K562 (cell line): ENCODE results near the gene NEK4. TPM values are rescaled to one million over a fixed set of nuclear protein-coding genes. Genes with fewer than 3 reads are reported as not detected.

Experiments used
- ATAC-seq: fragments of 200-7000 bp; cut with Tn5 transposase; 3 replicates; pipeline ENCODE4 v1.9.1; 2020; ENCODE audit warnings: moderate library complexity
- BruUV-seq: library from RNA; stranded (reverse); fragments of 400-500 nt; replicated peaks from 2 replicates; lab custom pipeline; 2021; lab: Mats Ljungman, UMichigan
- CTCF ChIA-PET: fragments of 300-600 bp; formaldehyde crosslinking; extraction: SDS; loops from one replicate; lab custom pipeline; 2021; ENCODE audit warnings: low intra/inter-chr PET ratio; lab: Yijun Ruan, JAX
- POLR2A ChIA-PET: fragments of 300-600, 350-650 bp; sonication (Branson Sonifier 250); formaldehyde crosslinking; extraction: SDS; loops from one replicate; lab custom pipeline; 2021; ENCODE audit warnings: antibody characterized with exemption, inconsistent platforms; lab: Yijun Ruan, JAX
- DNase-seq, 4 experiments: peaks; one replicate each; pipeline versions ENCODE4 v3.0.0 to v3.0.0-alpha.2; 2011 to 2018; ENCODE audit warnings: low spot score in 3 of 4, mixed read lengths in 3 of 4; ENCODE audit errors: extremely low read depth in 1 of 4
- FAIRE-seq: peaks from 2 replicates; lab custom pipeline; 2011; peaks lifted over from hg19 to GRCh38; lab: Jason Lieb, UNC
- H2AFZ ChIP-seq: 2 replicates; pipeline ENCODE4 v1.6.0; 2011; ENCODE audit warnings: low read depth, low read length, control low read depth, inconsistent platforms
- H3K27ac ChIP-seq: fragments of 200-600 bp; 3 replicates; pipeline ENCODE4 v1.8.0; 2011; ENCODE audit warnings: low read depth, mild to moderate bottlenecking, control low read depth, inconsistent platforms, low read length, moderate library complexity, mixed read lengths; ENCODE audit errors: extremely low read depth
- H3K27me3 ChIP-seq, 2 experiments: fragments of 300-600 bp in 1 of 2; 2 replicates in 1 of 2; 3 replicates in 1 of 2; pipeline versions ENCODE4 v1.6.0 to v1.8.0; 2011; ENCODE audit warnings: inconsistent platforms in 2 of 2, low read length in 2 of 2, mild to moderate bottlenecking in 1 of 2, mixed read lengths in 1 of 2, moderate library complexity in 1 of 2; ENCODE audit not compliant: control insufficient read depth in 2 of 2, insufficient read depth in 2 of 2
- H3K36me3 ChIP-seq: fragments of 300-600 bp; 3 replicates; pipeline ENCODE4 v1.8.0; 2011; ENCODE audit warnings: mild to moderate bottlenecking, low read length, inconsistent platforms; ENCODE audit not compliant: control insufficient read depth, insufficient read depth
- H3K4me1 ChIP-seq, 2 experiments: fragments of 200-600 bp in 1 of 2; replicated peaks in 1 of 2; 2 replicates in 1 of 2; 3 replicates in 1 of 2; pipeline versions ENCODE4 v1.5.1 to v1.8.0; 2011; ENCODE audit warnings: inconsistent platforms in 2 of 2, low read length in 2 of 2, mild to moderate bottlenecking in 1 of 2, mixed read lengths in 1 of 2, moderate library complexity in 1 of 2; ENCODE audit not compliant: control insufficient read depth in 2 of 2, insufficient read depth in 2 of 2
- H3K4me2 ChIP-seq: 2 replicates; pipeline ENCODE4 v1.6.1; 2011; ENCODE audit warnings: low read length, control low read depth, inconsistent platforms, mixed read lengths; ENCODE audit not compliant: insufficient read depth
- H3K4me3 ChIP-seq: fragments of 200-600 bp; sonication (generic), shearing (Covaris generic); 2 replicates; pipeline ENCODE4 v1.5.1; 2016; ENCODE audit warnings: control low read depth, inconsistent platforms
- H3K79me2 ChIP-seq: fragments of 200-600 bp; 3 replicates; pipeline ENCODE4 v1.8.0; 2011; ENCODE audit warnings: low read length, inconsistent platforms; ENCODE audit not compliant: control insufficient read depth, insufficient read depth
- H3K9ac ChIP-seq, 2 experiments: 2 replicates each; pipeline versions ENCODE4 v1.6.0 to v1.6.1; 2011; ENCODE audit warnings: low read depth in 2 of 2, low read length in 2 of 2, control low read depth in 1 of 2, inconsistent platforms in 1 of 2, mild to moderate bottlenecking in 1 of 2, mixed read lengths in 1 of 2; ENCODE audit not compliant: insufficient read depth in 1 of 2
- H3K9me1 ChIP-seq: one replicate; pipeline ENCODE4 v1.6.0; 2011; ENCODE audit warnings: inconsistent platforms, mild to moderate bottlenecking, low read length, moderate library complexity; ENCODE audit not compliant: control insufficient read depth, insufficient read depth
- H3K9me3 ChIP-seq: replicated peaks from 2 replicates; pipeline ENCODE4 v1.5.1; 2011; ENCODE audit warnings: low read depth, low read length, inconsistent platforms; ENCODE audit not compliant: control insufficient read depth, insufficient read depth
- H4K20me1 ChIP-seq: replicated peaks from 2 replicates; pipeline ENCODE4 v1.6.1; 2011; ENCODE audit warnings: low read length, inconsistent platforms, mixed read lengths; ENCODE audit not compliant: control insufficient read depth, insufficient read depth
- PYGO2 ChIP-seq: fragments of 450-650 bp; IDR thresholded peaks from 2 replicates; pipeline ENCODE4 v1.6.1; 2016; ENCODE audit warnings: mild to moderate bottlenecking, missing genetic modification characterization, moderate library complexity, missing compliant biosample characterization
- in situ Hi-C: fragments of 300-500 bp; cut with MboI; formaldehyde crosslinking; loops from 4 replicates; pipeline ENCODE4 v1.15.0; 2018; ENCODE audit warnings: inconsistent platforms, mixed read lengths
- intact Hi-C: fragments of 100-400 bp; cut with micrococcal nuclease; formaldehyde crosslinking; loops from 2 replicates; pipeline ENCODE4 v1.14.2; 2022
- polyA plus RNA-seq, 8 experiments: library from polyadenylated mRNA; depleted of rRNA in 4 of 8; stranded (reverse) in 5 of 8; unstranded in 3 of 8; fragments of >200 nt; fragmentation: Nextera tagmentation in 2 of 8; fragmentation: Illumina TruSeq in 1 of 8; extraction: Ambion mirVana in 2 of 8; extraction: Trizol in 1 of 8; gene quantifications; 2 replicates each; pipeline versions ENCODE4 v1.2.1 to v1.2.3, GENCODE V29; 2011 to 2014; ENCODE audit warnings: inconsistent platforms in 1 of 8, missing spikeins in 1 of 8
- total RNA-seq, 7 experiments: library from RNA; depleted of rRNA in 6 of 7; stranded (reverse); fragments of >200 nt in 6 of 7; fragmentation: Illumina TruSeq in 2 of 7; extraction: Trizol in 2 of 7; gene quantifications; 2 replicates each; pipeline versions ENCODE4 v1.2.1 to v1.2.3, GENCODE V29; 2011 to 2021; ENCODE audit warnings: low replicate concordance in 1 of 7
- TF ChIP-seq, protein P1 (sequence below): fragments of 450-650 bp; IDR thresholded peaks from 2 replicates; pipeline ENCODE4 v1.6.1; 2018; ENCODE audit not compliant: partially characterized antibody

Gene NEK4
- total and polyA plus RNA-seq, 9 of the 15 experiments (the other 6 are each of a cell fraction or from before 2014, with no cell fraction given): 5.8 to 23.1 (median 16.6) TPM

GRCh38 chr3:52693071-52693470 is 77.7 kb downstream of the NEK4 start:
- H3K79me2 ChIP-seq: peaks cover 23% of the 10 kb centered on the region
- no peak overlapping the region for H3K27ac ChIP-seq
- no peak for FAIRE-seq
- H3K4me1 ChIP-seq: peaks cover 0 to 14% of the 10 kb centered on the region in 2 experiments; a peak in 2 of 5 replicates
- in situ Hi-C loops: no loop called here
- no peak overlapping the region for H3K4me3 ChIP-seq
- intact Hi-C loops: no loop called here
- H3K27me3 ChIP-seq: no peaks in the 10 kb centered on the region
- no peak overlapping the region for H3K4me2 ChIP-seq
- CTCF ChIA-PET: no interaction called here
- H3K36me3 ChIP-seq: peaks cover 95% of the 10 kb centered on the region
- TF ChIP-seq, protein P1, sequence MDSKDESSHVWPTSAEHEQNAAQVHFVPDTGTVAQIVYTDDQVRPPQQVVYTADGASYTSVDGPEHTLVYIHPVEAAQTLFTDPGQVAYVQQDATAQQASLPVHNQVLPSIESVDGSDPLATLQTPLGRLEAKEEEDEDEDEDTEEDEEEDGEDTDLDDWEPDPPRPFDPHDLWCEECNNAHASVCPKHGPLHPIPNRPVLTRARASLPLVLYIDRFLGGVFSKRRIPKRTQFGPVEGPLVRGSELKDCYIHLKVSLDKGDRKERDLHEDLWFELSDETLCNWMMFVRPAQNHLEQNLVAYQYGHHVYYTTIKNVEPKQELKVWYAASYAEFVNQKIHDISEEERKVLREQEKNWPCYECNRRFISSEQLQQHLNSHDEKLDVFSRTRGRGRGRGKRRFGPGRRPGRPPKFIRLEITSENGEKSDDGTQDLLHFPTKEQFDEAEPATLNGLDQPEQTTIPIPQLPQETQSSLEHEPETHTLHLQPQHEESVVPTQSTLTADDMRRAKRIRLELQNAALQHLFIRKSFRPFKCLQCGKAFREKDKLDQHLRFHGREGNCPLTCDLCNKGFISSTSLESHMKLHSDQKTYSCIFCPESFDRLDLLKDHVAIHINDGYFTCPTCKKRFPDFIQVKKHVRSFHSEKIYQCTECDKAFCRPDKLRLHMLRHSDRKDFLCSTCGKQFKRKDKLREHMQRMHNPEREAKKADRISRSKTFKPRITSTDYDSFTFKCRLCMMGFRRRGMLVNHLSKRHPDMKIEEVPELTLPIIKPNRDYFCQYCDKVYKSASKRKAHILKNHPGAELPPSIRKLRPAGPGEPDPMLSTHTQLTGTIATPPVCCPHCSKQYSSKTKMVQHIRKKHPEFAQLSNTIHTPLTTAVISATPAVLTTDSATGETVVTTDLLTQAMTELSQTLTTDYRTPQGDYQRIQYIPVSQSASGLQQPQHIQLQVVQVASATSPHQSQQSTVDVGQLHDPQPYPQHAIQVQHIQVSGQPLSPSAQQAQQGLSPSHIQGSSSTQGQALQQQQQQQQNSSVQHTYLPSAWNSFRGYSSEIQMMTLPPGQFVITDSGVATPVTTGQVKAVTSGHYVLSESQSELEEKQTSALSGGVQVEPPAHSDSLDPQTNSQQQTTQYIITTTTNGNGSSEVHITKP: peak; percentile 14
- no peak for TF ChIP-seq PYGO2 (tag)
- TF ChIP-seq, all 486 proteins: peak for 1
- no peak for ATAC-seq
- Histone ChIP-seq H2AFZ (no peak overlapping the region), H3K9me1 (no peaks in the 10 kb centered on the region), H3K9ac (no peak overlapping the region), H3K9me3 (no peaks in the 10 kb centered on the region), H4K20me1 (peaks cover 8% of the 10 kb centered on the region)
- no peak for DNase-seq
- BruUV-seq: no TSS peak
- POLR2A ChIA-PET: interaction anchor here (0.7 to 1.4 kb wide), 2 partner anchors 8 to 11 kb away, joined by 3 to 6 read pairs; no protein-coding TSS in a partner anchor
